ENCODE results near the gene SLC6A15. TPM values are rescaled to one million over a fixed set of nuclear protein-coding genes. Genes with fewer than 3 reads are reported as not detected.

The SLC6A15 gene
- total RNA-seq, 1 experiment from 2014 or later, result 0.07 TPM

DNA sequence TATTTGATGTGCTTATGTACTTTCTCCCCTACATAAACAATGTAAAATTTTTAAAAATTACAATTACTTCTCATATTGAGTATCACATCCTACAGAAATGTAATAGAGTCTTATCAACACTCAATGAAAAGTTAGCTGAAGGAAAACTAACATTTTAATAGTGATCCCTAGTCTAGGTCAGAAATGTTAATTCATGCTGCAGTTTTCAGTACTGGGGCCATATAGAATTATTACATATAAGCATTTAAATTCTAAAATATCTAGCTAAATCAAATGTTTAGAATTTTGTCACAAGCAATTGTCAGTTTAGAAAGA lies 37.8 kb downstream of the SLC6A15 start:
- Histone ChIP-seq H3K4me3 (replicated peaks in 1 of 2; ENCODE audit: low read depth in 1 of 2, low read length in 2 of 2) (no peak overlapping the region), H3K27ac (ENCODE audit: low read depth, low read length) (no peak overlapping the region), H3K9me2 (ENCODE audit: insufficient read depth) (no peaks in the 10 kb centered on the region), H2AFZ (ENCODE audit: low read depth, low read length, poor library complexity, severe bottlenecking) (peak overlapping the region; percentile 6), H3K4me2 (ENCODE audit: low read length) (no peak overlapping the region), H3K9me3 (ENCODE audit: control insufficient read depth in 1 of 2, insufficient read depth in 1 of 2, low read depth in 1 of 2, low read length in 2 of 2) (no peaks in the 10 kb centered on the region), H4K20me1 (ENCODE audit: insufficient read depth) (no peaks in the 10 kb centered on the region), H3K79me2 (ENCODE audit: insufficient read depth, low read length) (no peaks in the 10 kb centered on the region), H3K36me3 (ENCODE audit: control insufficient read depth in 1 of 2, insufficient read depth in 2 of 2, low read length in 2 of 2) (no peaks in the 10 kb centered on the region), H3K4me1 (ENCODE audit: control insufficient read depth in 1 of 2, insufficient read depth in 2 of 2, low read length in 2 of 2) (no peaks in the 10 kb centered on the region), H3K27me3 (ENCODE audit: insufficient read depth, low read length) (no peaks in the 10 kb centered on the region), H3K9ac (ENCODE audit: low read length) (no peak overlapping the region)
- TF ChIP-seq FOSL1 (IDR thresholded peaks at IDR 0.05; ENCODE audit: low read depth) (no peak), RAD21 (IDR thresholded peaks at IDR 0.05; ENCODE audit: low read depth) (no peak), POLR2A (IDR thresholded peaks at IDR 0.05; ENCODE audit: borderline replicate concordance, extremely low read depth, insufficient read depth, insufficient read length) (no peak), YY1 (IDR thresholded peaks at IDR 0.05; ENCODE audit: extremely low read depth, insufficient replicate concordance, low read depth, low read length) (no peak), CEBPB (IDR thresholded peaks at IDR 0.05; ENCODE audit: low read depth) (no peak), SIN3A (IDR thresholded peaks at IDR 0.05; ENCODE audit: low read depth) (no peak), EGR1 (IDR thresholded peaks at IDR 0.05; ENCODE audit: low read depth) (no peak), CBX3 (IDR thresholded peaks at IDR 0.05; ENCODE audit: low read depth) (no peak), ELF1 (IDR thresholded peaks at IDR 0.05; ENCODE audit: borderline replicate concordance, low read depth) (no peak), ZNF274 (IDR thresholded peaks at IDR 0.05; ENCODE audit: low read depth, low read length) (no peak), SRF (IDR thresholded peaks at IDR 0.05; ENCODE audit: low read depth) (no peak), TCF7L2 (IDR thresholded peaks at IDR 0.05; ENCODE audit: borderline replicate concordance, extremely low read depth, insufficient read depth, insufficient read length) (no peak)
- TF ChIP-seq, protein P1, sequence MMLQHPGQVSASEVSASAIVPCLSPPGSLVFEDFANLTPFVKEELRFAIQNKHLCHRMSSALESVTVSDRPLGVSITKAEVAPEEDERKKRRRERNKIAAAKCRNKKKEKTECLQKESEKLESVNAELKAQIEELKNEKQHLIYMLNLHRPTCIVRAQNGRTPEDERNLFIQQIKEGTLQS (IDR thresholded peaks at IDR 0.05), result no peak
- intact Hi-C loops (cut with micrococcal nuclease), result loop anchor here (1.0 to 10.0 kb wide), 4 partner anchors 155 to 1050 kb away; no protein-coding TSS in a partner anchor
- CTCF ChIA-PET, result interaction anchor here (1.0 to 6.7 kb wide), 5 partner anchors 9 to 567 kb away, joined by 3 to 132 read pairs (median 6); no protein-coding TSS in a partner anchor
- DNase-seq (ENCODE audit: low read depth, low spot score) (no peak), ATAC-seq (no peak)
- no TSS peak for BruUV-seq (replicated peaks)
- POLR2A ChIA-PET, result interaction anchor here (1.0 kb wide), 1 partner anchor 154 kb away, joined by 4 read pairs; no protein-coding TSS in a partner anchor
- RAD21 ChIA-PET (ENCODE audit: low non-redundant PET in 1 of 2, low total read pairs in 2 of 2, uncharacterized antibody in 2 of 2, unreplicated experiment in 2 of 2), result interaction anchor here in 1 of 2 experiments (1.0 kb wide), 1 partner anchor 155 kb away, joined by 3 read pairs; no protein-coding TSS in a partner anchor

Measured in HCT116 (cell line).